ENCODE data around the gene MEAK7.

MEAK7 gene

GRCh38 chr16:84504420-84505248 lies at the start of gene MEAK7:
Gene MEAK7, minus strand, starts transcription at chr16:84504659. Its CDS starts 6,573 bp downstream, at chr16:84498086.
- peak; percentile 90 to 99 (median 96) for DNase-seq (ENCODE audit: low read depth in 4 of 4, low spot score in 1 of 4)

- DNase-seq (ENCODE audit: low read depth in 4 of 4, low spot score in 1 of 4): no peak
These were observed 49.5 kb upstream of the MEAK7 start for GRCh38 chr16:84553873-84554399.

GRCh38 chr16:84552135-84552534 lies 47.7 kb upstream of the MEAK7 start:
- DNase-seq (ENCODE audit: low read depth in 4 of 4, low spot score in 1 of 4): no peak

GRCh38 chr16:84550096-84550495 lies 45.6 kb upstream of the MEAK7 start:
- no peak for DNase-seq (ENCODE audit: low read depth in 4 of 4, low spot score in 1 of 4)

- DNase-seq (ENCODE audit: low read depth in 4 of 4, low spot score in 1 of 4): peak in 1 of 4 experiments; percentile 56
These were observed 44.7 kb upstream of the MEAK7 start for GRCh38 chr16:84548971-84549844.

- DNase-seq (ENCODE audit: low read depth in 4 of 4, low spot score in 1 of 4): no peak
These were observed 44.0 kb upstream of the MEAK7 start for GRCh38 chr16:84548508-84548907.

- peak in 1 of 4 experiments; percentile 43 for DNase-seq (ENCODE audit: low read depth in 4 of 4, low spot score in 1 of 4)
These were observed 43.1 kb upstream of the MEAK7 start for GRCh38 chr16:84547546-84548061.

- no peak for DNase-seq (ENCODE audit: low read depth in 4 of 4, low spot score in 1 of 4)
These were observed 42.4 kb upstream of the MEAK7 start for GRCh38 chr16:84546669-84547545.

GRCh38 chr16:84545114-84545737 lies 40.8 kb upstream of the MEAK7 start:
- DNase-seq (ENCODE audit: low read depth in 4 of 4, low spot score in 1 of 4): no peak

GRCh38 chr16:84544031-84544773 lies 39.7 kb upstream of the MEAK7 start:
- DNase-seq (ENCODE audit: low read depth in 4 of 4, low spot score in 1 of 4): no peak

- no peak for DNase-seq (ENCODE audit: low read depth in 4 of 4, low spot score in 1 of 4)
These were observed 38.8 kb upstream of the MEAK7 start for GRCh38 chr16:84543253-84543652.

- DNase-seq (ENCODE audit: low read depth in 4 of 4, low spot score in 1 of 4): no peak
These were observed 37.7 kb upstream of the MEAK7 start for GRCh38 chr16:84541999-84542817.

- no peak for DNase-seq (ENCODE audit: low read depth in 4 of 4, low spot score in 1 of 4)
These were observed 35.7 kb upstream of the MEAK7 start for GRCh38 chr16:84540194-84540593.

GRCh38 chr16:84538222-84538840 lies 33.9 kb upstream of the MEAK7 start:
- DNase-seq (ENCODE audit: low read depth in 4 of 4, low spot score in 1 of 4): no peak

- DNase-seq (ENCODE audit: low read depth in 4 of 4, low spot score in 1 of 4): no peak
These were observed 33.2 kb upstream of the MEAK7 start for GRCh38 chr16:84537491-84538151.

- DNase-seq (ENCODE audit: low read depth in 4 of 4, low spot score in 1 of 4): no peak
These were observed 31.4 kb upstream of the MEAK7 start for GRCh38 chr16:84535851-84536250.

- no peak for DNase-seq (ENCODE audit: low read depth in 4 of 4, low spot score in 1 of 4)
These were observed 30.9 kb upstream of the MEAK7 start for GRCh38 chr16:84535408-84535807.

GRCh38 chr16:84534815-84535214 lies 30.4 kb upstream of the MEAK7 start:
- no peak for DNase-seq (ENCODE audit: low read depth in 4 of 4, low spot score in 1 of 4)
